Smooth muscle cell (in vitro differentiated cells): ENCODE results near the gene CDK8. TPM values are rescaled to one million over a fixed set of nuclear protein-coding genes. Genes with fewer than 3 reads are reported as not detected.

Experiments
- DNase-seq: peaks from one replicate; lab custom pipeline; 2025; ENCODE audit not compliant: unreplicated experiment; lab: John Stamatoyannopoulos, UW
- H2AFZ ChIP-seq: fragments of 200-600 bp; sonication (generic); 2 replicates; pipeline ENCODE4 v1.6.0; 2016; ENCODE audit warnings: antibody characterized with exemption, low read depth, mild to moderate bottlenecking
- H3F3A ChIP-seq: fragments of 200-600 bp; sonication (generic); 2 replicates; pipeline ENCODE4 v1.6.0; 2017; ENCODE audit warnings: antibody characterized with exemption, low read depth
- H3K27ac ChIP-seq: fragments of 200-600 bp; sonication (generic); 2 replicates; pipeline ENCODE4 v1.5.1; 2016; ENCODE audit warnings: low read depth, mild to moderate bottlenecking
- H3K27me3 ChIP-seq: fragments of 200-600 bp; sonication (generic); 2 replicates; pipeline ENCODE4 v1.6.1; 2016; ENCODE audit warnings: low read depth, mild to moderate bottlenecking
- H3K36me3 ChIP-seq: fragments of 200-600 bp; sonication (generic); 2 replicates; pipeline ENCODE4 v1.5.1; 2016; ENCODE audit warnings: low read depth
- H3K4me1 ChIP-seq: fragments of 200-600 bp; sonication (generic); 2 replicates; pipeline ENCODE4 v1.5.1; 2016; ENCODE audit warnings: low read depth
- H3K4me2 ChIP-seq: fragments of 200-600 bp; sonication (generic); 2 replicates; pipeline ENCODE4 v1.6.0; 2016; ENCODE audit warnings: mild to moderate bottlenecking
- H3K4me3 ChIP-seq: fragments of 200-600 bp; sonication (generic); 2 replicates; pipeline ENCODE4 v1.5.1; 2016; ENCODE audit warnings: mild to moderate bottlenecking
- H3K79me2 ChIP-seq: fragments of 200-600 bp; sonication (generic); 2 replicates; pipeline ENCODE4 v1.6.0; 2016; ENCODE audit warnings: low read depth, mild to moderate bottlenecking
- H3K9ac ChIP-seq: fragments of 200-600 bp; sonication (generic); 2 replicates; pipeline ENCODE4 v1.6.0; 2016; ENCODE audit warnings: low read depth
- H3K9me3 ChIP-seq: fragments of 200-600 bp; sonication (generic); replicated peaks from 2 replicates; pipeline ENCODE4 v1.5.1; 2016; ENCODE audit warnings: low read depth
- H4K20me1 ChIP-seq: fragments of 200-600 bp; sonication (generic); 2 replicates; pipeline ENCODE4 v1.6.0; 2016; ENCODE audit warnings: low read depth
- CTCF ChIP-seq: fragments of 200-600 bp; sonication (generic); IDR thresholded peaks from 2 replicates; pipeline ENCODE4 v1.5.1; 2017; ENCODE audit warnings: borderline replicate concordance, mild to moderate bottlenecking, antibody characterized with exemption; ENCODE audit not compliant: insufficient read depth, poor library complexity, severe bottlenecking
- WGBS: methylation state at CpG from one replicate; pipeline ENCODE4 v1.1.7; 2016; ENCODE audit warnings: low lambda C conversion rate; 5-methylcytosine and 5-hydroxymethylcytosine counted together
- polyA plus RNA-seq: library from polyadenylated mRNA; unstranded; fragments of >200 nt; fragmentation: Nextera tagmentation; extraction: Ambion mirVana; gene quantifications from 2 replicates; pipeline ENCODE4 v1.2.1, GENCODE V29; 2016
- total RNA-seq: library from RNA; depleted of rRNA; stranded (reverse); fragments of >200 nt; gene quantifications from 2 replicates; pipeline ENCODE4 v1.2.3, GENCODE V29; 2014

Gene CDK8
- total and polyA plus RNA-seq, 2 experiments from 2014 or later, result 12.6 to 45.4 TPM

- Histone ChIP-seq H4K20me1 (no peaks in the 10 kb centered on the region), H3K4me3 (no peak overlapping the region), H3K9ac (no peak overlapping the region), H3K9me3 (no peaks in the 10 kb centered on the region), H3K36me3 (no peaks in the 10 kb centered on the region), H3K27me3 (no peaks in the 10 kb centered on the region), H3K4me1 (peaks cover 8% of the 10 kb centered on the region), H3F3A (peaks cover 9% of the 10 kb centered on the region), H3K27ac (peak overlapping the region; percentile 34), H2AFZ (no peak overlapping the region), H3K4me2 (no peak overlapping the region), H3K79me2 (peaks cover 2% of the 10 kb centered on the region)
- no peak for DNase-seq
- 75% methylated on average over 7 of the region's 7 CpGs for WGBS
- no peak for TF ChIP-seq CTCF
These were observed 27.9 kb upstream of the CDK8 start for GRCh38 chr13:26225896-26226617.

GRCh38 chr13:26227166-26227971, 26.6 kb upstream of the CDK8 start:
- WGBS, result 88% methylated on average over 6 of the region's 6 CpGs
- Histone ChIP-seq H3F3A (no peaks in the 10 kb centered on the region), H4K20me1 (no peaks in the 10 kb centered on the region), H3K9me3 (no peaks in the 10 kb centered on the region), H3K27ac (no peak overlapping the region), H3K4me1 (peaks cover 6% of the 10 kb centered on the region), H3K79me2 (no peaks in the 10 kb centered on the region), H2AFZ (no peak overlapping the region), H3K27me3 (no peaks in the 10 kb centered on the region), H3K4me2 (no peak overlapping the region), H3K36me3 (no peaks in the 10 kb centered on the region), H3K4me3 (no peak overlapping the region), H3K9ac (no peak overlapping the region)
- DNase-seq, result no peak
- no peak for TF ChIP-seq CTCF

- H3K9me3 ChIP-seq, result no peaks in the 10 kb centered on the region
- H3K4me3 ChIP-seq, result no peak overlapping the region
- H3K36me3 ChIP-seq, result no peaks in the 10 kb centered on the region
- 84% methylated on average over 2 of the region's 2 CpGs for WGBS
- no peaks in the 10 kb centered on the region for H3F3A ChIP-seq
- no peak overlapping the region for H2AFZ ChIP-seq
- H3K9ac ChIP-seq, result no peak overlapping the region
- H3K4me2 ChIP-seq, result no peak overlapping the region
- DNase-seq, result no peak
- H3K79me2 ChIP-seq, result no peaks in the 10 kb centered on the region
- H3K27ac ChIP-seq, result no peak overlapping the region
- H3K27me3 ChIP-seq, result no peaks in the 10 kb centered on the region
- peaks cover under 1% of the 10 kb centered on the region for H3K4me1 ChIP-seq
- TF ChIP-seq CTCF, result no peak
- H4K20me1 ChIP-seq, result no peaks in the 10 kb centered on the region
These were observed 25.8 kb upstream of the CDK8 start for GRCh38 chr13:26228096-26228495.
